NCI-H510A treated with DMSO at 0.1 percent for 48 hours (cell line): ENCODE data around the gene SYNCRIP.
"Not testable (repeated sequence)": the region's sequence is repeated elsewhere in the genome, so short reads cannot be mapped to it uniquely, and the experiment has no call there.

Experiments
- DNase-seq: peaks from one replicate; lab custom pipeline; 2025; lab: John Stamatoyannopoulos, UW

The SYNCRIP gene

DNA sequence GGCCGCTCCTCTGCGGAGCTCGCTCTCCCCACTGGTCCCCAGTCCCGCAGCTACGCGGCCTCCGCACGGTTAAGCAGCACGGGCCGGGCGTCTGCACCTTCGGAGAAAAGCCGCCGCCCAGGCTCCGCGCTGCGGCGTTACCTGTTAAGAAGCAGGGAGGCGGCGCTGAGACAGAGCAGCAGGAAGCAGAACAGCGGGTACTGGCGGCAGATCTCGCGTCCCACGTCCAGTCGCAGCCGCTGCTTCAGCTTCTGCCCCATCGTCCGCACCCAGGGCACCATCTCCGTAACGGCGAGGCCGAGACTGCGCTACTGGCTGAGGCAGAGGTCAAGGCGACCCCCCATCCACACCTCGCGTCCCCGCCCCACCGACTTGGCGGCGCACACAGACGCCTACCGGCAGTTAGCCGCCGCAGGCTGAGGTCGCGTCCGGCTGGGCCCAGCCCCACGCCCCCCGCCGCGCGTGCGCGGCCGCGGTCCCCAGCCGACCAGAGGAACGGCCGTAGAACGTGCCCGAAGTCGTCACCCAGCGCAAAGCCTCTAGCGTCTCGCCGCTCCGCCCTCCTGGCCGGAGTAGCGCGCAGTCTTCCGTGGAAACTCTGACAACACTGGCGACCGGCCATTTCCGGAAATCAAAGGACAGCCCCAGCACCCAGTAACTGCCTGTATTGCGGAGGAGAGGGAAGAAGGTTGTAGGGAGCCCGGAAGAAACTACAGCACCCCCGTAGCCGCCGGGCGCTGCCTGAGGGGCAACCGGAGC, 49.1 kb downstream of the SYNCRIP start, which contains the start of gene SNX14:
SNX14 (minus strand) TSS at position 421 of the 759 bp plus-strand sequence; CDS start at position 281, 140 bp downstream.
- DNase-seq: peak; percentile 60

GRCh38 chr6:85592033-85592432, 50.7 kb downstream of the SYNCRIP start:
- no peak for DNase-seq

DNA sequence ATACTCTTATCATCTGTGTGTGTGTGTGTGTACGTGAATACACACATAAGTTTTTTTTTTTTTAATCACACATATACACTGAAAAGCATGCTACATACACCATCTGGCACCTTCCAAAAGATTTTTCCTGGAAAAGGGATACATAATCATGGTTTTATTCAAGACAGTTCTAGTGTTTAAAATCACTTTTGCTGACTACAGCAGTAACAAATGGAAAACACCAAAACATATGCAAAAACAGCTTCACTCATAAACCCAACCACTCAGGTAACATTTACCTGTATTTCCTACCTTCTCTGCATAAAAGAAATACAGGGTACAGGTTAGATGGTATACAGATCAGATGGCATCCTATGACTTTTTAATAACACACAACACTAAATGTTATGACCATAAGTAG, 51.5 kb downstream of the SYNCRIP start:
- DNase-seq: no peak

GRCh38 chr6:85585741-85586140, 56.9 kb downstream of the SYNCRIP start:
- DNase-seq: no peak

GRCh38 chr6:85582832-85583231, 59.9 kb downstream of the SYNCRIP start:
- not testable (repeated sequence) for DNase-seq

GRCh38 chr6:85581572-85581971, 61.1 kb downstream of the SYNCRIP start:
- DNase-seq: no peak

GRCh38 chr6:85580878-85581267, 61.8 kb downstream of the SYNCRIP start:
- DNase-seq: no peak

DNA sequence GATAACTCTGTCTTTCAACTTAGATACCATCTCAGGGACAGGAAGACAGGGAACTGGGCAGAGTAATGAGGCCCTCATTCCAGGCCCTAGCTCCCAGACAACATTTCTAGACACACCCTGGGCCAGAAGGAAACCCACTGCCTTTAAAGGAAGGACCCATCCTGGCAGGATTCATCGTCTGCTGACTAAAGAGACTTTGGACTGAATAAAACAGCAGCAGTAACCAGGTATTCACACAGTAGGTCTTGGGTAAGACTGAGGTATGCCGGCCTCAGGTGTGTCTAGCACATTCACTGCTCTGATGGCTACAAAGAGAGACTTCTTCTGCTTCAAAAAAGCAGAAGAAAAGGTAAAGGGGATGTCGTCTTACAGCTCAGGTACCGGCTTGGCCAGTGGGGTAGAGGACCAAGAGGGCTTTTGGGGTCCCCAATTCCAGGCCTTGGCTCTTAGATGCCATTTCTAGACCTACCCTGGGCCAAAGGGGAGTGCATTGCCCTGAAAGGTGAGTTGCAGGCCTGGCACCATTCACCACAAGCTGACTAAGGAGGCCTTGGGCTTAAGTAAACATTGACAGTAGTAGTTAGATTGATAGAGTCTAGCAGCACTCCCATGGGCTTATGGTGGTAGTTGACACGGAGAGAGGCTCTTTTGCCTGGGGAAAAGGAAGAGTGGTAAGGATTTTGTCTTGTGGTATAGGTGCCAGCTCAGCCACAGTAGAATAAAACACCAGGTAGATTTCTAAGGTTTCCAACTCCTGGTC, 62.4 kb downstream of the SYNCRIP start:
- DNase-seq: peak; percentile 35

DNA sequence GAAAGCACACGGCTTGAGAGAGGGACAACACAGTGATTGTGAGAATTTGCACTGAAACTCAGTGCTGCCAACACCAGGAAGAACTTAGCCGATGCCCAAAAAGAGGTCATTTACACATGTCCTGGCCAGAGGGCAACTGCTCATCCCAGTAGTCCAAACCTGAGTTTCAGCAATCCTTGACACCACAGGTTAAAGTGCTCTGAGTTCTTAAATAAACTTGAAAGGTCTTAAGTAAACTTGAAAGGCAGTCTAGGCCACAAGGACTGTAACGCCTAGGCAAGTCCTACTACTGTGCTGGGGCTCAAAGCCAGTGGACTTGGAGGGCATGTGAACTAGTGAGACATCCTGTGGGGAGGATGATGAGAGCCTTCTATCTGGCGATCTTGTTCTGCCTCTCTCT, 63.1 kb downstream of the SYNCRIP start:
- no peak for DNase-seq

GRCh38 chr6:85576476-85576875, 66.2 kb downstream of the SYNCRIP start:
- no peak for DNase-seq

DNA sequence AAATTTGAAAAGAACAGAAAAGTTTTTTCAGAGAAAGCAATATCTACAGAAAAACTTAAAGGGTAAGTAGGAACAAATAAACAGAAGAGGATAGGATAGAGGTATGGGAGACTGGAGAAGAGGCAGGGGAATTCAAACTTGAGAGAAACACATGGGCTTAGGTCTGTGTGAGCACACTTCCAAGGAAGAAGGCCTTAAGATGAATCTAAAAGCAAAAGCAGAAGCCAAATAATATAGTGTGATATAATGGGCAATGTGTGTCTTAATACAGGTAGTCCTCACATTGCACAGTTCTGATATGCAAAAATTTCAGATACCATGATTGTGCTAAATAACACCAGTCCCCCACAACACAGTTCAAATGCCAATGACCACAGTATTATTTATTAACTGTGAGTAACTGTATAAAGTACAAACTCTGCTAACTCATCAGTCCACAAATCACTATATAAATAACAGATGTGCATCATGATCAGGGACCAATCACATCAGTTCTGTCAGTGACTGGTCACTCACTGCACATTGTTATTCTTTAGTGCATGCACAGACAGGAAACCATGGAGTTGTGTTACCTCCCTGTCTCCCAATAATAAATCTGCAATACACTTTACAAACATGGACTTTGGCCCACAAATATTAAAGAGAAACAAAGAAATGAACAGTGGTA, 67.6 kb downstream of the SYNCRIP start:
- no peak for DNase-seq

DNA sequence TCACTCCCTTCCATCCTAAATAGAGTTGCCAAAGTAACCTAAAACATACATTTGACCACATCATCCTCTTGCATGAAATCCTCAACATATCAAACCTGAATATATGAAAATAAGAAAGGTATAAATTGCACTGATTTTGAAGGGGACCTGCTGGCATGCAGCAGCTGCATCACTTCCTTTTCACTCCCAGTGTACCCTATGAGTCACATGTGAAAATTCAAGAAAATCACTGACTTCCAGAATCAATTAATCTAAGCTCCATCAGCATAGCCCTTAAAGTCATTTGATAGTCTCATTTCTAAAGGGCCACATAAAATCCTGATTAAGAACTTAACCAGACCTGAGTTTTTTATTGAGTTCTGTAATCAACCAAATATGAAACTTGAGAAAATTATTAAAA, 73.4 kb downstream of the SYNCRIP start:
- DNase-seq: no peak

GRCh38 chr6:85568411-85568810, 74.3 kb downstream of the SYNCRIP start:
- no peak for DNase-seq

DNA sequence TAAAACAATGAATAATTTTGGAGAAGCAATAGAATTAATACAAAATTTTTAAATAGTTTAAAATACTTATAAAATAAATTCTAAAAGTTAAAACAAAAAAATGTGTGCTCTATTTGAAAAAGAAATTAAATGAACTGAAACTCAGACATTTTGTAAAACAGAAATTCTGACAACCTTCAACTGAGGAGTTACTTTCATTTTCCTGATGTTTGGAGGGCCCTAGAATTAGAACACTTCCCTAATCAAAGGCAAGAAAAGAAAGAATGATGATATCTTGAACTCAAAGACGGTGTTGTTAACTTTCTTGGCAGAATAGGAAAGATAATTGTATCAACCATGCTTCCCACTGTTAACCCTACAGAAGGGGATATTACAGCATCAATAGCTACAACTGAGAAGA, 77.0 kb downstream of the SYNCRIP start:
- DNase-seq: no peak

DNA sequence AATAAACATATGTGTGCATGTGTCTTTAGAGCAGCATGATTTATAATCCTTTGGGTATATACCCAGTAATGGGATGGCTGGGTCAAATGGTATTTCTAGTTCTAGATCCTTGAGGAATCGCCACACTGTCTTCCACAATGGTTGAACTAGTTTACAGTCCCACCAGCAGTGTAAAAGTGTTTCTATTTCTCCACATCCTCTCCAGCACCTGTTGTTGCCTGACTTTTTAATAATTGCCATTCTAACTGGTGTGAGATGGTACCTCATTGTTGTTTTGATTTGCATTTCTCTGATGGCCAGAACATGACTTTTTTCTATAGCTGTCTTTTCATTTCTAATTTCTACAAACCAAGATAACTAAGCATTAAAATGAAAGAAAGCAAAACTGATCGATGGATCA, 78.5 kb downstream of the SYNCRIP start:
- not testable (repeated sequence) for DNase-seq
